GM10266 (cell line): ENCODE measurements around the gene RASGEF1B.

ENCODE experiments used
- DNase-seq: peaks from one replicate; pipeline ENCODE4 v3.0.0; 2012; ENCODE audit errors: extremely low spot score
- TF ChIP-seq, protein P1 (sequence below): IDR thresholded peaks from 2 replicates; pipeline ENCODE4 v1.5.1; 2012; ENCODE audit warnings: mild to moderate bottlenecking, low read depth; ENCODE audit not compliant: control insufficient read depth, insufficient read depth; ENCODE audit errors: missing control alignments

RASGEF1B gene

GRCh38 chr4:81454499-81454898, 17.2 kb downstream of the RASGEF1B start:
- TF ChIP-seq, protein P1, sequence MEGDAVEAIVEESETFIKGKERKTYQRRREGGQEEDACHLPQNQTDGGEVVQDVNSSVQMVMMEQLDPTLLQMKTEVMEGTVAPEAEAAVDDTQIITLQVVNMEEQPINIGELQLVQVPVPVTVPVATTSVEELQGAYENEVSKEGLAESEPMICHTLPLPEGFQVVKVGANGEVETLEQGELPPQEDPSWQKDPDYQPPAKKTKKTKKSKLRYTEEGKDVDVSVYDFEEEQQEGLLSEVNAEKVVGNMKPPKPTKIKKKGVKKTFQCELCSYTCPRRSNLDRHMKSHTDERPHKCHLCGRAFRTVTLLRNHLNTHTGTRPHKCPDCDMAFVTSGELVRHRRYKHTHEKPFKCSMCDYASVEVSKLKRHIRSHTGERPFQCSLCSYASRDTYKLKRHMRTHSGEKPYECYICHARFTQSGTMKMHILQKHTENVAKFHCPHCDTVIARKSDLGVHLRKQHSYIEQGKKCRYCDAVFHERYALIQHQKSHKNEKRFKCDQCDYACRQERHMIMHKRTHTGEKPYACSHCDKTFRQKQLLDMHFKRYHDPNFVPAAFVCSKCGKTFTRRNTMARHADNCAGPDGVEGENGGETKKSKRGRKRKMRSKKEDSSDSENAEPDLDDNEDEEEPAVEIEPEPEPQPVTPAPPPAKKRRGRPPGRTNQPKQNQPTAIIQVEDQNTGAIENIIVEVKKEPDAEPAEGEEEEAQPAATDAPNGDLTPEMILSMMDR: no peak
- no peak for DNase-seq

- DNase-seq: no peak
- TF ChIP-seq, protein P1: no peak
Measured at GRCh38 chr4:81453024-81453423, 18.7 kb downstream of the RASGEF1B start.

DNA sequence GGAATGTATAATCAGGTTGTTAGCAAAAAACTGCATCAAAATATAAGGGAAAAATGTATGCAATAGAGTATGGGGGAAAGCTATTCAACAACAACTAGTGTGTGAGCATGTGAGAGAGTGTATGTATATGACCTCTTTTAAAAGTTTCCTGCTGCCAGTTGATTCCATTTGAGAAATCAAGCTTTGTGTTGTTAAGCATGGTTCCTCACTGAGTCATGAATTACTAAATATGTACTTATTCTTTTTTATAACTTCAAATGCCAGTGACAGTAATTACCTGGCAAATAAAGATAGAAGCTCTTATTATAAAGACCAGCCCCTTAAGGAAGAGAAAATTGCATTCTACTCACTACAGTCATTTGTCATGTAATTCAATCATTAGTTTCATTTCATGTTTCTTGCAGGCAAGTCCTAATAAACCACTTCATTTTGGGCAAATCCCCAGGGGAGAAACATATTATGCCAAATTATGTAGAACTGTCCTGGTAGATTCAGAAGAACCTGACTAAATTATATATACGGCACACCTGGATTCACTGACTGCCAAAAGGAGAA, 19.2 kb downstream of the RASGEF1B start:
- DNase-seq: no peak
- TF ChIP-seq, protein P1: no peak

DNA sequence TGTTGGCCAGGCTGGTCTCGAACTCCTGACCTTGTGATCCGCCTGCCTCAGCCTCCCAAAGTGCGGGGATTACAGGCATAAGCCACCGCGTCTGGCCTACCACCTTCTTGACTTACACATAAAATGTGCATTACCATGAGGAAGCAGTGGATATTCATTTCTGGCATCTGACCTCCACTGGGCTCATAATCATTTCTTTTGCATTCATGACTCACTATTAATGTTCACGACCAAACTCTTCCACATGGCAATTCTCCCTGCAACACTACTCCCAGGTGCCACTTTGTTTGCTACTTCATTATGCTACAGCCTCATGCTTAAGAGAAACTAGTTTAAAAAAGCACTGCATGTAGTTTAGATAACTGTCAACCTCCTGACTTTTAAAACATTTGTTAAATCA, 22.7 kb downstream of the RASGEF1B start:
- TF ChIP-seq, protein P1: no peak
- DNase-seq: no peak

DNA sequence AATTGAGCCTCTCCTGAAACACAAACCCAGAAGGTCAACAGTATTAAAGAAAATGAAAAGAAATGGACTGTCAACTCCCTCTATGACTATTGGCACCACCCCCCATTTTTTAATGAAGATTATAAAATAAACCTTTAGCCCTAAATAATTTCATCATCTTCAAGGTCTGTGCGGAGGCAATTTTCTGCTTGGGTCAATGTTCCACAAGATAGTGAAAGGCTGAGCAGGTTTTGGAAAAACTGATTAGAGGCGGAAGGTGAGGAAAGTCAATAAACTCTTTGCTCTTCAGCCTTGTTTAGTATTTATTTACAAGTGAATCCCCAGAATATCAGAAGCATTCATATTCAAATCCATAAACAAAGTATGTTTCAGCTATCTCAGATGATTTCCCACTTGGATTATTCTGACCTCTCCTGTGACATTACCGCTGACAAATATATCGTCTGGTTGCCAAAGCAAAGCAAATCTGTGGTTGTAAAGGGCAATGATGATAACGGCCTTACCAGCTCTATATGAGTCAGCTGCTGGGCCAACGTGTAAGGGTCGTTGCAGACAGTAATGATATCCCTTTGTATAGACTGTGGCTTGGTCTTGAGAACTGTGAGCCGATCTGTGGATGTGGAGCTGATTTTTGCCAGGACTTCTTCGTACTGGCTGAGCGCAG, 24.0 kb downstream of the RASGEF1B start:
- no peak for DNase-seq
- TF ChIP-seq, protein P1: no peak

GRCh38 chr4:81446634-81447033, 25.1 kb downstream of the RASGEF1B start:
- TF ChIP-seq, protein P1: no peak
- DNase-seq: no peak

DNA sequence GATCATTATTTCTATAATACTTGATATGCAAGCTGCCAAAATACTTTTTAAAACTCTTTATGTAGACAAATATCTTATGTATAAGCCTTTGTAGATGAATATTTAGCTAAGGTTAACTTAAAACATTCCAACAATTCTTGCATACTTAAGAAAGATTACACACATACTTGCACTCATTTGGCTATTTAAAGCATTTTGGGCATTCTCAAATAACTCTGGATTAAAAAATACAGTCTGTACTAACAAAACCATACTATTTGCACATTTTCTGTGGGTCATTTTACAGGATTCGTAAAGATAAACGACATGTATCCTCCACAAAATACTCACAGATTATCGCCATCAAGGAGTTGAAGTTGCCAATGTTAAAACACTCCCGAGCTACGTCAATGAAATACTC, 26.5 kb downstream of the RASGEF1B start:
- TF ChIP-seq, protein P1: no peak
- no peak for DNase-seq
